ENCODE results near the gene PLEKHG3. TPM values are rescaled to one million over a fixed set of nuclear protein-coding genes. Genes with fewer than 3 reads are reported as not detected.

PLEKHG3 gene
- total RNA-seq, 1 experiment from 2014 or later = 75.3 TPM

- CTCF ChIA-PET = no interaction called here
Observed at GRCh38 chr14:64728106-64728505, 23.9 kb downstream of the PLEKHG3 start.

More at GRCh38 chr14:64728106-64728505, 23.9 kb downstream of the PLEKHG3 start:
- Mint-ChIP-seq H3K27me3 (ENCODE audit: low read depth) (no peaks in the 10 kb centered on the region), H3K4me3 (no peak overlapping the region), H3K36me3 (peaks cover 39% of the 10 kb centered on the region), H3K27ac (peak overlapping the region; percentile 49; the same call in 1 of the 2 replicates), H3K9me3 (no peaks in the 10 kb centered on the region), H3K4me1 (peaks cover 43% of the 10 kb centered on the region)
- ATAC-seq (no peak), DNase-seq (ENCODE audit: low spot score) (no peak)
- POLR2A ChIA-PET = no interaction called here
- TF ChIP-seq E2F1 (CRISPR knock-in tag; IDR thresholded peaks at IDR 0.05) = no peak
- no peak for TF ChIP-seq CTCF (IDR thresholded peaks at IDR 0.05)
- TF ChIP-seq ZNF416 (CRISPR knock-in tag; IDR thresholded peaks at IDR 0.05) = no peak
- TF ChIP-seq RELA (CRISPR knock-in tag; IDR thresholded peaks at IDR 0.05; ENCODE audit: borderline replicate concordance) = no peak
- TF ChIP-seq CREB1 (CRISPR knock-in tag; IDR thresholded peaks at IDR 0.05) = no peak
- TF ChIP-seq ATF6 (CRISPR knock-in tag; IDR thresholded peaks at IDR 0.05) = no peak
- no peak for TF ChIP-seq RORB (CRISPR knock-in tag; IDR thresholded peaks at IDR 0.05)
- no peak for TF ChIP-seq ETV6 (CRISPR knock-in tag; IDR thresholded peaks at IDR 0.05)
- no peak for TF ChIP-seq IRF1 (CRISPR knock-in tag; IDR thresholded peaks at IDR 0.05)
- TF ChIP-seq GABPB1 (CRISPR knock-in tag; IDR thresholded peaks at IDR 0.05) = no peak
- no peak for TF ChIP-seq NR3C1 (CRISPR knock-in tag; conservative IDR thresholded peaks at IDR 0.05; ENCODE audit: low read depth)
- TF ChIP-seq ELF4 (CRISPR knock-in tag; IDR thresholded peaks at IDR 0.05; ENCODE audit: low read depth) = no peak
- TF ChIP-seq ERG (CRISPR knock-in tag; IDR thresholded peaks at IDR 0.05) = no peak
- TF ChIP-seq ESRRA (CRISPR knock-in tag; IDR thresholded peaks at IDR 0.05; ENCODE audit: borderline replicate concordance) = no peak
- no peak for TF ChIP-seq NR1H2 (CRISPR knock-in tag; IDR thresholded peaks at IDR 0.05)
- TF ChIP-seq NR2C2 (CRISPR knock-in tag; IDR thresholded peaks at IDR 0.05) = no peak
- no peak for TF ChIP-seq OVOL2 (CRISPR knock-in tag; IDR thresholded peaks at IDR 0.05; ENCODE audit: borderline replicate concordance)
- TF ChIP-seq SMAD3 (CRISPR knock-in tag; IDR thresholded peaks at IDR 0.05; ENCODE audit: borderline replicate concordance) = no peak
- no peak for TF ChIP-seq ATF3 (CRISPR knock-in tag; conservative IDR thresholded peaks at IDR 0.05)
- no peak for TF ChIP-seq EMX1 (CRISPR knock-in tag; IDR thresholded peaks at IDR 0.05)

Measured in WTC11 (cell line).